Epidermal melanocyte (primary cell): Measurements from ENCODE around the gene JAG1.

Experiments used
- DNase-seq: peaks from one replicate; pipeline ENCODE4 v3.0.0; 2011; ENCODE audit warnings: low spot score; ENCODE audit not compliant: insufficient read length

Gene JAG1

DNA sequence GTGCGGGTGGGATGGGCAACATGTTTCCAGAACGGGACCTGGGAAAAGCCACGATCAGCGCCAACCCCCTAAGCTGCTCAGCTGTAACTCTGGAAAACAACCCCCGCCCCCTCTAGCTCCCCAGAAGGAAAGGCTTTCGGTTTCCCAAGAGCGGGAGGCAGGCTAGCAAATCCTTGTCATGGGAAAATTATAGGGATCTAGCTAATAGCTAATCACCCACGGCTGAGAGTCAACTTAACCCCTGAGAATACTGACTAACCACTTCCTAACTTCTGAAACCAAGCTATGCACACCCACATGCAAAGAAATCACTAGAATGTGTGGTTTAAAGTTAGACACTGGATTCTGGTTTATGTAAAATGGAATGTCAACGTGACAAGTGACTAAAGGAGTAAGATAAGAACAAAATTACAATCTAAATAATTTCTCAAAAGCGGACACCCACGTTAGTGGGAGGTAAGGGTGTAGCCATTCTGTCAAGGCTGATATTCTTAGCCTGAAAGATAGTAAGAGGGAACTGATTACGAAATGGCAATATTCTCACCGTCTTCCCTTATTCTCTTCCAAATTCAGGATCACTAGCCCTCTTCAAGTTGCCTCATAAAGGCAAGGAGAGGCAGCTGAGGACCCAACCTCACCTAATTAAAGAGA is 20.1 kb downstream of the JAG1 start:
- no peak for DNase-seq

DNA sequence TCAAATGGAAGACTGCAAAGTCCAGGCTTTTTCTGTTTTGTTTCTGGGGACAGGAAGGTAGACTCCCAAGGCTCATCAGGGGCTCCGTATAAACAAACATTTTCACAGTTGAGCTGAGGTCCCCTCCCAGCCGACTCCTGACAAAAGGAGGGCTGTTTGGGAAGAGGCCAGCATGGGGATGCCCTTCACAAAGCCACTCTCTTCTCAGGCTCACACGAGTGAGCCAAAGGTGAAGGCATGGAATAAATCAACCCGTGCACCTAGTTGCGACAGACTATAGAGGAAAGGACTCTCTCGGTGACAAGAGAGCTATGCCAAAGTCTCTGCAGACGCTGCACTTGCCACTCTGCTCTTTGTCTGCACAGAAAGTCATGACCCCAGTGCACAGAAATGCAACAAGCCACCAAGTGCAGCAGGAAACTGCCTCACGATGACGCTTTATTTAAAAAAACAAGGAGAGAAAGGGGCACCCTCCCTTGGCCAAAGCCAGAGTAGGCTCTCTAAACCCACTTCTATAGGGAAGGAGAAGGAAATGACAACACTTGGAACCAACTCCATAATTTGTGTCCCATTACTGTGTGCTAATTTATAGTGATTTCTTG is 21.0 kb downstream of the JAG1 start:
- no peak for DNase-seq

- no peak for DNase-seq
Observed at GRCh38 chr20:10652185-10652584, 21.6 kb downstream of the JAG1 start.

- no peak for DNase-seq
Observed at GRCh38 chr20:10651227-10651990, 22.4 kb downstream of the JAG1 start.

- no peak for DNase-seq
Observed at GRCh38 chr20:10649797-10650160, 24.0 kb downstream of the JAG1 start.

- DNase-seq: no peak
Observed at GRCh38 chr20:10649080-10649796, 24.6 kb downstream of the JAG1 start.

- no peak for DNase-seq
Observed at GRCh38 chr20:10648651-10649050, 25.1 kb downstream of the JAG1 start.

DNA sequence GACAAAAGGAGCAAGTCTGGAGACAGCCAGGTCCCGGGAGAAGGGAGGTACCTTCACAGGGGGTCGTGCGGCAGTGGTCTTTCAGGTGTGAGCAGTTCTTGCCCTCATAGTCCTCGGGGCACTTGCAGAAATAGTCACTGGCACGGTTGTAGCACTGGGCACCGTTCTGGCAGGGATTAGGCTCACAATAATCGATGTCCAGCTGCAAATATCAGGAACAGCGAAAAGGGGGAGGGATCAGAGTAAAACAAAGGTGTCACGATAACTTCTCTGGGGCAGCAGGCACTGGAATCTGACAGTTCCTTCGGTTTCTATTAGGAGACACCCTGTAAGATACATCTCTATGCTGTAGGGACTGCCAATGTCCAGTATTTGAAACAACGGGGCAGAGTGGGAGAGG is 25.9 kb downstream of the JAG1 start:
- no peak for DNase-seq

DNA sequence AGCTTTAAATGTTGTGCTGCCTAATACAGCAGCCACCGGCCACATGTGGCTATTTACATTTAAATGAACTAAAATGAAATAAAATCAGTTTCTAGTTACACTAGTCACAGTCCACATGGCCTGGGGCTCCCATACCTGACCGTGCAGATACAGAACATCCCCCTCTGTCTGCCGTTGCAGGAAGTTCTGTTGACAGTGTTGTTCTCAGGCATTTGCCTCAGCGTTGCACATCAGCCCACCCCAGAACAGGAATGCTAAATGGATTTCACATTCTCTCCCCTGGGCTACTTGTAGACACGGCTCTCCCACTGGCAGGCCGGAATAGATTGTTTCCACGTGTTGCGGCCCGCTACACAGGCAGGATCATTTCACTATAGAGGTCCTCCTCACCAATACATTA is 26.3 kb downstream of the JAG1 start:
- DNase-seq: no peak

GRCh38 chr20:10646886-10647420 is 26.8 kb downstream of the JAG1 start:
- DNase-seq: no peak

GRCh38 chr20:10646006-10646405 is 27.8 kb downstream of the JAG1 start:
- no peak for DNase-seq

GRCh38 chr20:10645205-10645570 is 28.6 kb downstream of the JAG1 start:
- DNase-seq: no peak

- no peak for DNase-seq
Observed at GRCh38 chr20:10644458-10645204, 29.2 kb downstream of the JAG1 start.

GRCh38 chr20:10643560-10643873 is 30.3 kb downstream of the JAG1 start:
- DNase-seq: no peak

DNA sequence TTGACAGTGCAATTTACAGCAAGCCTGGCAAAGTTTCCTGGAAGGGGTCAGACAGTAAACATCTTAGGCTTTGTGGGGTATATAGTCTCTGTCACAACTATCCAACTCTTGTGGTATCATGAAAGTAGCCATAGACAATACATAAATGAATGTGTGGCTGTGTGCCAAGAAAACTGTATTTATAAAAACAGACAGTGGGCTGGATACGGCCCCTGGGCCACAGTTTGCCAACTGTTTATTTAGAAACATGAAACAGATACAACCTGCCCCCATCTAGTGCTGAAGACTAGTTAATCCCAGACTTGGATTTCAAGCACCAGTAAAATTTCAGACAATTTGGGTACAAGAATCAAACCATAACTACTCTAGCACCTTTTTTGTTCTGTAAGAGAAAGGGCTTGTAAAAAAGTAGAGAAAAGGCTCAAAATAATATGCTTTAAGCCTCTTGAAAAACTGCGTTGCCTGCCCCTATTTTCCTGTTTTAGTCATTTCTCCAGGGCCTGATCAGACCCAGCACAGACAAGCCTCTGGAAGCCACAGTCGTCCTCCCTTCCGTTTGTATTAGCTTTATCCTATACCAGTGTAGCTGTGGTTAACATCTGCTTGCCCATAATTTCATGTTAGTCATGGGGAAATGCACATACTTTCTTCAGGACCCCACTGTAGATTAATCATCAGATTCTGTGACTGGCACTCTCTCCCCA is 30.8 kb downstream of the JAG1 start:
- no peak for DNase-seq

DNA sequence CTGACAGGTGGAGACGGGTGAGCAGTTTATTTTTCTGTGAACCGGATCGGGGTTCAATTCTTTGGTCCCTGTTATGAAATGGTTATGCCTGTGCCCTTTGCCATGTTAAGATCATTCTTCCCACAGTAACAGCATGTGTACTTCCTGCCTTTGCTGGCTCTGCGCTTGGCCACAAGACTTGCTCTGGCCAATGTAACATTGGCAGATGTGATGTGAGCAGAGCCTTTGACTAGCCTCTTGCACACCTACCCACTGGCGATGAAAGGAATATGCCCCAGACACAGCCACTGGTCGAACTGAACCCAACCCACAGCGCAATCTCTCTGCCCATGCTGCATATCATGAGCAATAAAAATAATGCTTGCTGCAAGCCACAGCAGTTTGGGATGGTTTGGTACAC is 31.9 kb downstream of the JAG1 start:
- no peak for DNase-seq

DNA sequence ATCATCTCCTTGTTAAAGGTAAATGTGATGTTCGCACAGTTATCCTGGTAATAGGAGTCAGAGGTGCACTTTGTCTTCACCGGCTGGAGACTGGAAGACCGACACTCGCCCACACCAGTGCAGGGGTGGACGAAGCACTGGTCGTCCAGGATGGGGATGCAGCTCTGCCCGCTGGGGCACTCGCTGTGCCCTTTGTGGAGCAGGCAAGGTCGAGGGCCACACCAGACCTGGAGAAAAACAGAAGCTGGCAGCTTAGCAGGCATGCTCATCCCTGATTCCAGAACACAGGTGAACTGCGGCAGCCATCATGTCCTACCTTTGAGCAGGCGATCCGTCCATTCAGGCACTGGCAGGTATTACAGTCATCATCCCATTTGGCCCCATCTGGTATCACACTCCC is 32.3 kb downstream of the JAG1 start:
- DNase-seq: no peak

DNA sequence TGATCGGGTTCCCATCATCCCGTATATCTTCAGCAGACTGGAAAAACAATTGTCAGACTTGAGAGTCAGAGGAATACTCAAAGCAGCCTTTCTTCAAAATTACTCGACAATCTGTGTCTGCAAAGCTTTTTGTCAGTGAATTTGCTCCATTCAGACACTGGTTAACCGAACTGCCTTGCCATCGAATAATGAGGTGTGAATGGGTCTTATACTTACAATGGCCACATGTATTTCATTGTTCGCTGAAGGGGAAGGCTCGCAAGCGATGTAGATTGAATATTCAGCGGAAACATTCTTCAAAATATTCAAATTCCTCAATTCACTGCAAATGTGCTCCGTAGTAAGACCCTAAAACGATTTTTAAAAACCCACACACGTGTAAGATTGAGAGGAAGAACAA is 32.9 kb downstream of the JAG1 start:
- DNase-seq: no peak

GRCh38 chr20:10639737-10640556 is 33.9 kb downstream of the JAG1 start:
- DNase-seq: no peak
